Suprapubic skin (tissue), 4 donors: Measurements from ENCODE around the gene COL23A1. TPM values are rescaled to one million over a fixed set of nuclear protein-coding genes. Genes with fewer than 3 reads are reported as not detected.

ENCODE experiments used
- DNase-seq, 2 donors: peaks; one replicate each; pipeline ENCODE4 v3.0.0-alpha.2; 2019; ENCODE audit warnings: low spot score in 2 of 2
- H3K27ac ChIP-seq: fragments of 200-600 bp; sonication (generic); one replicate; pipeline ENCODE4 v1.5.1; 2019
- H3K27me3 ChIP-seq: fragments of 200-600 bp; sonication (generic); one replicate; pipeline ENCODE4 v1.5.1; 2019
- H3K36me3 ChIP-seq: fragments of 200-600 bp; sonication (generic); one replicate; pipeline ENCODE4 v1.5.1; 2019
- H3K4me1 ChIP-seq: fragments of 200-600 bp; sonication (generic); one replicate; pipeline ENCODE4 v1.5.1; 2019
- H3K4me3 ChIP-seq: fragments of 200-600 bp; sonication (generic); one replicate; pipeline ENCODE4 v1.5.1; 2019; ENCODE audit warnings: mild to moderate bottlenecking
- H3K9me3 ChIP-seq: fragments of 200-600 bp; sonication (generic); one replicate; pipeline ENCODE4 v1.5.1; 2019
- CTCF ChIP-seq, 2 donors: fragments of 200-600 bp in 1 of 2; fragments of 450-650 bp in 1 of 2; sonication (generic) in 1 of 2; IDR thresholded peaks; one replicate each; pipeline ENCODE4 v1.5.1; 2016 to 2019; ENCODE audit warnings: antibody characterized with exemption in 2 of 2, mild to moderate bottlenecking in 1 of 2, moderate library complexity in 1 of 2
- EP300 ChIP-seq: sonication (generic); formaldehyde crosslinking; IDR thresholded peaks from one replicate; pipeline ENCODE4 v1.6.1; 2017; ENCODE audit warnings: antibody characterized with exemption
- POLR2A ChIP-seq, 2 donors: fragments of 450-650 bp; IDR thresholded peaks; one replicate each; pipeline ENCODE4 v1.6.1; 2017; ENCODE audit warnings: antibody characterized with exemption in 2 of 2, mild to moderate bottlenecking in 2 of 2, moderate library complexity in 2 of 2
- POLR2AphosphoS5 ChIP-seq, 3 donors: sonication (generic); formaldehyde crosslinking; IDR thresholded peaks; one replicate each; pipeline ENCODE4 v1.6.1; 2017; ENCODE audit warnings: antibody characterized with exemption in 3 of 3
- WGBS: methylation state at CpG from one replicate; pipeline ENCODE4 v1.1.5; 2018; 5-methylcytosine and 5-hydroxymethylcytosine counted together
- total RNA-seq, 4 donors: library from RNA; depleted of rRNA; stranded (reverse); fragments of >200 nt; gene quantifications; one replicate each; pipeline ENCODE4 v1.1.0, GENCODE V29; 2016

COL23A1 gene
- total RNA-seq, 4 donors from 2014 or later, result 1.6 to 4.4 (median 3.4) TPM

DNA sequence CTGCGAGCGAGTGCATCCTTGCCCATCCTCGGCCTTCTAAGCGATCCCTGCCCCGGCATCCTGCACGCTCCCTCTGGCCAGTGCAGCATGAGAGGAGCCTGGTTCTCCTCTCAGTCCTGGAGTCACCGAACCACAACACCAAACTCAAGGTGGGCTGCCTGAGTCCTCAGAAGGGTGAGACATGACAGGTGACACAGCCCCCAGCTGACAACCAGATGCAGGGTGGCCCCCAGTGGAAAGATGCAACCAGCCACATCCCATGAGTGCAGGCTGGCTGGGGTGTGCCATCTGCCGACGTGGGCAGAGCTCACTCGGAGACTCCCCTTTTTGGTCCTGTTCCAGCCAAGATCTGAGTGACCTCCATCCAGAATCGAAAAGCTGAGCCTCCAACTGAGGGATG lies 58.4 kb downstream of the COL23A1 start:
- no peaks in the 10 kb centered on the region for H3K9me3 ChIP-seq
- no peak for TF ChIP-seq EP300
- TF ChIP-seq CTCF (IDR thresholded peaks at IDR 0.05), result no peak
- TF ChIP-seq POLR2AphosphoS5 (IDR thresholded peaks at IDR 0.05), result no peak
- no peak for TF ChIP-seq POLR2A (IDR thresholded peaks at IDR 0.05)
- WGBS, result 94% methylated on average over 7 of the region's 11 CpGs

DNA sequence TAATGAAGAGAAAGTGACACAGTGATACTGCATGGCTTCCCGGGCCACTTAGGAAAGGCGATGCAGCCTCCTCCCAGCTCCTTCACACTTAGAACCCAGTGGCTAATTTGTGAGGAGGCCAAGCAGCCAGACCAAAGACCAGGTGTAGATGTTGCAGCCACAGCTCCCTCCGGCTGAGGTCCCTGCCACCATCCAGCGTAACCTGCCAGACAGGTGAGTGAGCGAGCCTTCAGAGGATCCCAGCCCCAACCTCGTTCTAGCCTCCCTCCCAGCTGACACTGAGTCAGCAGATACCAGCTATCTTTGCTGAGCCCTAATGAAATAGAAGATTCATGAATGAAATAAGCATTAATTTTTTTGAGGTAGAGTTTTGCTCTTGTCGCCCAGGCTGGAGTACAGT lies 59.7 kb downstream of the COL23A1 start:
- no peaks in the 10 kb centered on the region for H3K9me3 ChIP-seq
- WGBS, result 86% methylated on average over 6 of the region's 7 CpGs
- H3K27me3 ChIP-seq, result no peaks in the 10 kb centered on the region
- DNase-seq, result peak in 1 of 2 donors; percentile 16
- no peak overlapping the region for H3K27ac ChIP-seq
- TF ChIP-seq CTCF (IDR thresholded peaks at IDR 0.05) (no peak), POLR2A (IDR thresholded peaks at IDR 0.05) (no peak), EP300 (no peak), POLR2AphosphoS5 (IDR thresholded peaks at IDR 0.05) (no peak)
- H3K4me1 ChIP-seq, result peaks cover 12% of the 10 kb centered on the region
- H3K36me3 ChIP-seq, result no peaks in the 10 kb centered on the region
- H3K4me3 ChIP-seq, result no peak overlapping the region

More for the DNA sequence above, 58.4 kb downstream of the COL23A1 start:
- H3K36me3 ChIP-seq, result no peaks in the 10 kb centered on the region
- H3K4me1 ChIP-seq, result peaks cover 15% of the 10 kb centered on the region
- no peak overlapping the region for H3K27ac ChIP-seq
- no peak overlapping the region for H3K4me3 ChIP-seq
- DNase-seq, result peak in 1 of 2 donors; percentile 21
- no peaks in the 10 kb centered on the region for H3K27me3 ChIP-seq

DNA sequence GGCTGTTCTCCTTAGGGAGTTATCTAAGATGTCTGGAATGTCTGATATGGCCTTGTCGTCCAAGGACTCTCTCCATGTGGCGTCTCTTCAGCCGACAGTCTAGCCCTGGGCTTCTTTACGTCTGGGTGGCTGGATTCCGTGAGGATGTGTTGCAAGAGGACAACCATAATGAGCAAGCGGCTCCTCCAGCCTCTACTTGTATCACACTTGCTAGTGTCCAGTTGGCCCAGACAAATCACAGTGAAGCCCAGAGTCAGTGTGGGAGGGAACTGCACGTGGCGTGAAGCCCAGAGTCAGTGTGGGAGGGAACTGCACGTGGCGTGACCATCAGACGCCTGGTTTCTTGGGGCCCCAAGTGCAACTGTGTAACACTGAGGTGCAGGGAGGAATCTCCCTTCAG lies 61.1 kb downstream of the COL23A1 start:
- H3K27me3 ChIP-seq, result no peaks in the 10 kb centered on the region
- H3K4me3 ChIP-seq, result no peak overlapping the region
- H3K36me3 ChIP-seq, result no peaks in the 10 kb centered on the region
- peak in 1 of 2 donors; percentile 46 for DNase-seq
- H3K27ac ChIP-seq, result no peak overlapping the region
- WGBS, result 83% methylated on average over 9 of the region's 11 CpGs
- peaks cover 5% of the 10 kb centered on the region for H3K4me1 ChIP-seq
- TF ChIP-seq POLR2A (IDR thresholded peaks at IDR 0.05), result no peak
- TF ChIP-seq CTCF (IDR thresholded peaks at IDR 0.05), result no peak
- no peaks in the 10 kb centered on the region for H3K9me3 ChIP-seq

GRCh38 chr5:178527458-178528307 lies 62.5 kb downstream of the COL23A1 start:
- Histone ChIP-seq H3K4me1 (peaks cover 5% of the 10 kb centered on the region), H3K27me3 (no peaks in the 10 kb centered on the region), H3K36me3 (no peaks in the 10 kb centered on the region), H3K9me3 (no peaks in the 10 kb centered on the region), H3K27ac (no peak overlapping the region), H3K4me3 (no peak overlapping the region)
- peak in 1 of 2 donors; percentile 58 for DNase-seq
- 49% methylated on average over 17 of the region's 18 CpGs for WGBS
- TF ChIP-seq CTCF (IDR thresholded peaks at IDR 0.05) (no peak), POLR2AphosphoS5 (IDR thresholded peaks at IDR 0.05) (no peak), POLR2A (IDR thresholded peaks at IDR 0.05) (no peak), EP300 (no peak)

DNA sequence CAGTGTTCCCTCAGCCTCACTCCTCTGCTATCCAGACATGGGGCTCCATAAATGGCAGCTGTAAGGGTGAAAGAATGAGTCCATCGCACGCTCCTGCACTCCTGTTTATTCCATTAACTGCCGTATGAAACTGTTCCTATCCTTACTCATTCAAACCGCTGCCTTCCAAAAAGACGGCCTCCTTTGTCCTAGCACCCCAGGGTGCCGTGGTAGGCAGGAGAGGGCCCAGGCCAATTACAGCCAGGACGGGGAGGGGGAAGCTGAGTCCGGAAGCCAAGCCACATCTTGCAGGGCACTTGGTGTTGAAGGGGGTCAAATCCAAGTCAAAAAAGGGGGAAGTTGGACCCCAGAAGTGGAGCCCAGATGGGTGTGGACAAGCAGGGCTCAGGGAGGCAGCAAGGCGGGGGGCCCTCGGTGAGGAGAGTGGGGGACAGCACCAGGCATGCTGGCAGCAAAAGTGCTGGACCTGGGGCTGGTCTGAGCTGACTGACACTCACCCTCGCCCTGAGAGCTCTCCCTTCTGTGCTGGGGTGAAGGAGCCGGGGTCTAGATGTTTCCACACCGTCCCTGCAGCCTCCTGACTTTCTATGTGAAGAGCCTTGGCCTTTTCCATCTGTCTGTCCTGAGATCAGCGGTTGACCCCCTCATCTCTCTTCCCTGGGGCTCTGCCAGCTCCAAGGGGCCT lies 63.3 kb downstream of the COL23A1 start:
- Histone ChIP-seq H3K27me3 (no peaks in the 10 kb centered on the region), H3K27ac (no peak overlapping the region), H3K4me3 (no peak overlapping the region), H3K4me1 (peaks cover 5% of the 10 kb centered on the region), H3K9me3 (no peaks in the 10 kb centered on the region), H3K36me3 (no peaks in the 10 kb centered on the region)
- TF ChIP-seq CTCF (IDR thresholded peaks at IDR 0.05) (no peak), POLR2AphosphoS5 (IDR thresholded peaks at IDR 0.05) (no peak), POLR2A (IDR thresholded peaks at IDR 0.05) (no peak), EP300 (no peak)
- DNase-seq, result peak in 1 of 2 donors; percentile 37
- WGBS, result 81% methylated on average over 14 of the region's 14 CpGs
